ENCODE results near the gene FGF1. TPM values are rescaled to one million over a fixed set of nuclear protein-coding genes. Genes with fewer than 3 reads are reported as not detected.

FGF1 gene
- total RNA-seq, 6 experiments from 2014 or later: 0.12 to 0.56 (median 0.42) TPM; not detected in 1

DNA sequence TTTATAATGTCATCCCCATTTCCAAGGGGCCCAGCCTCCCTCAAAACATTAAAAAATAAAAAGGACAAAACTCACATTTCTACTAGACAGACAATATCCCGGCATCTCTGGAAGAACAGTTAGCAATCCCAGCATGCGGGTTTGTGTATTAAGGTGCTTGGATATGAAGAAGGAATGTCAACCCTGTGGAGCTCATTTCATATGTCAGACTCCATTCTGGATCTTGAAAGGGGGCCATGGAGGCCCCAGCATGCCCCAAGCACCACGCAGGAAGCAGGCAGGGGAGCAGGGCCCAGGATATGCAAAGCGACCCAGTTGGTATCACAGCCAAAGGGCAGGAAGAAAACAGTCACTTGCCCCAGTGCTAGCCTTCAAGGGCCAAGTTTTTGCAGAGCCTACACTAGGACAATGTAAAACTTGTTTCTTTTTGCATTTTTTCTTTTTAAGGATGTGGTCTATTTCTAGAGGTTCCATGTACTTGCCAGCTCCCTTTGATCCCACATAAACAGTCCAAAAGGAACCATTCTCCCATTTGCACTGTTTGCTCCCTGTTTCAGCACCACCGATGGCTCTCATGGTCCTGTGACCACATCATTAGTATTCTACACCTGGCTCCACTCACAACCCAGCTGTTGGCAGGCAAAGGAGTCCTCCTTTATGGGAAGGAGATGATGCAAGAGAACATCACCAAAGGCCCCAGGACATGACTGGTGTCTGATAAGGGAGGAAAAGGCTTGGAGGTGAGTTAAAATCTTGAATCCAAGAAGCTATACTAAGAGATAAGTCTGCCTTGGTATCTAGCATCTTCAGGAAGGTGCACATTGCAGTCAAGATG, 58.3 kb downstream of the FGF1 start:
- intact Hi-C loops (cut with DNase I): no loop called here
- Histone ChIP-seq H3K4me3 (no peak overlapping the region), H3K27me3 (no peaks in the 10 kb centered on the region), H3K9me3 (no peaks in the 10 kb centered on the region), H3K4me1 (no peaks in the 10 kb centered on the region), H3K36me3 (no peaks in the 10 kb centered on the region), H3K27ac (no peak overlapping the region)
- DNase-seq (no peak), ATAC-seq (no peak)
- 72% methylated on average over 5 of the region's 5 CpGs for WGBS (ENCODE audit: insufficient coverage, low coverage, low lambda C conversion rate, missing lambda C conversion rate)
- no peak for TF ChIP-seq POLR2A (IDR thresholded peaks at IDR 0.05)
- TF ChIP-seq, protein P1, sequence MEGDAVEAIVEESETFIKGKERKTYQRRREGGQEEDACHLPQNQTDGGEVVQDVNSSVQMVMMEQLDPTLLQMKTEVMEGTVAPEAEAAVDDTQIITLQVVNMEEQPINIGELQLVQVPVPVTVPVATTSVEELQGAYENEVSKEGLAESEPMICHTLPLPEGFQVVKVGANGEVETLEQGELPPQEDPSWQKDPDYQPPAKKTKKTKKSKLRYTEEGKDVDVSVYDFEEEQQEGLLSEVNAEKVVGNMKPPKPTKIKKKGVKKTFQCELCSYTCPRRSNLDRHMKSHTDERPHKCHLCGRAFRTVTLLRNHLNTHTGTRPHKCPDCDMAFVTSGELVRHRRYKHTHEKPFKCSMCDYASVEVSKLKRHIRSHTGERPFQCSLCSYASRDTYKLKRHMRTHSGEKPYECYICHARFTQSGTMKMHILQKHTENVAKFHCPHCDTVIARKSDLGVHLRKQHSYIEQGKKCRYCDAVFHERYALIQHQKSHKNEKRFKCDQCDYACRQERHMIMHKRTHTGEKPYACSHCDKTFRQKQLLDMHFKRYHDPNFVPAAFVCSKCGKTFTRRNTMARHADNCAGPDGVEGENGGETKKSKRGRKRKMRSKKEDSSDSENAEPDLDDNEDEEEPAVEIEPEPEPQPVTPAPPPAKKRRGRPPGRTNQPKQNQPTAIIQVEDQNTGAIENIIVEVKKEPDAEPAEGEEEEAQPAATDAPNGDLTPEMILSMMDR (IDR thresholded peaks at IDR 0.05): no peak

- Histone ChIP-seq H3K27me3 (no peaks in the 10 kb centered on the region), H3K4me3 (no peak overlapping the region), H3K9me3 (no peaks in the 10 kb centered on the region), H3K36me3 (no peaks in the 10 kb centered on the region), H3K27ac (no peak overlapping the region), H3K4me1 (no peaks in the 10 kb centered on the region)
- intact Hi-C loops (cut with DNase I): no loop called here
- DNase-seq (no peak), ATAC-seq (no peak)
- TF ChIP-seq POLR2A (IDR thresholded peaks at IDR 0.05): no peak
- TF ChIP-seq, protein P1 (IDR thresholded peaks at IDR 0.05): no peak
- WGBS (ENCODE audit: insufficient coverage, low coverage, low lambda C conversion rate, missing lambda C conversion rate): 75% methylated on average over 2 of the region's 2 CpGs
Measured at GRCh38 chr5:142626786-142627185, 59.1 kb downstream of the FGF1 start.

- H3K27ac ChIP-seq: no peak overlapping the region
- TF ChIP-seq POLR2A (IDR thresholded peaks at IDR 0.05): no peak
- TF ChIP-seq, protein P1 (IDR thresholded peaks at IDR 0.05): no peak
- H3K4me3 ChIP-seq: no peak overlapping the region
- H3K4me1 ChIP-seq: no peaks in the 10 kb centered on the region
- no peak for DNase-seq
- intact Hi-C loops (cut with DNase I): no loop called here
- H3K9me3 ChIP-seq: no peaks in the 10 kb centered on the region
- no peak for ATAC-seq
- no peaks in the 10 kb centered on the region for H3K36me3 ChIP-seq
- H3K27me3 ChIP-seq: no peaks in the 10 kb centered on the region
- WGBS (ENCODE audit: insufficient coverage, low coverage, low lambda C conversion rate, missing lambda C conversion rate): 39% methylated on average over 3 of the region's 3 CpGs
Measured at GRCh38 chr5:142626099-142626498, 59.8 kb downstream of the FGF1 start.

DNA sequence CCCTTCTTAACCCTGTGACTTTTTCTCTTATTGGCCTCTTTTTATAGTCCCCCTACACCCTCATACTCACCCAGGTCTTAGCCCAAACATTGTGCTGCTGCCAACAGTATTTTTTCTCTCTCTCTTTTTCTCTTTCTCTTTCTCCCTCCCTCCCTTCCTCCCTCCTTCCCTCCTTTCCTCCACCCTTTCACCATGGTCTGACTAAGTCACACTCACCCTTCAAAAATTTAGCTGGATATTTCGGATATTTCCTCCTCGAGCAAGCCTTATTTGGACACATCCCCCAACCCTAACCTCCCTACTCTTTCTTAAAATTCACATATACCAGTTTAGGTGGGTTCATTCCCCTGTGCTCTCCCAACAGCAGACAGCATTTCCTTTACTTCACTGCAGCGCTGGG, 64.7 kb downstream of the FGF1 start:
- no peak for ATAC-seq

More for the DNA sequence above, 64.7 kb downstream of the FGF1 start:
- Histone ChIP-seq H3K9me3 (no peaks in the 10 kb centered on the region), H3K27ac (no peak overlapping the region), H3K36me3 (no peaks in the 10 kb centered on the region), H3K27me3 (no peaks in the 10 kb centered on the region), H3K4me1 (no peaks in the 10 kb centered on the region), H3K4me3 (no peak overlapping the region)
- DNase-seq: no peak
- 59% methylated on average over 3 of the region's 3 CpGs for WGBS (ENCODE audit: insufficient coverage, low coverage, low lambda C conversion rate, missing lambda C conversion rate)
- intact Hi-C loops (cut with DNase I): no loop called here
- TF ChIP-seq, protein P1 (IDR thresholded peaks at IDR 0.05): no peak
- no peak for TF ChIP-seq POLR2A (IDR thresholded peaks at IDR 0.05)
